ENCODE results near the gene LARP4B. TPM values are rescaled to one million over a fixed set of nuclear protein-coding genes. Genes with fewer than 3 reads are reported as not detected.

LARP4B gene
- total RNA-seq, 1 experiment from 2014 or later = 122 TPM

GRCh38 chr10:945778-946177 lies 14.3 kb upstream of the LARP4B start:
- no peak for ATAC-seq
- no TSS peak for BruUV-seq (replicated peaks)
- CTCF ChIA-PET = no interaction called here

More at GRCh38 chr10:945778-946177, 14.3 kb upstream of the LARP4B start:
- DNase-seq (ENCODE audit: low read depth, low spot score) = no peak
- Histone ChIP-seq H4K20me1 (ENCODE audit: insufficient read depth) (no peaks in the 10 kb centered on the region), H3K79me2 (ENCODE audit: insufficient read depth, low read length) (no peaks in the 10 kb centered on the region), H3K36me3 (ENCODE audit: control insufficient read depth in 1 of 2, insufficient read depth in 2 of 2, low read length in 2 of 2) (no peaks in the 10 kb centered on the region), H3K27me3 (ENCODE audit: insufficient read depth, low read length) (peaks cover 6% of the 10 kb centered on the region), H3K4me3 (replicated peaks in 1 of 2; ENCODE audit: low read depth in 1 of 2, low read length in 2 of 2) (no peak overlapping the region), H3K9ac (ENCODE audit: low read length) (no peak overlapping the region), H3K4me1 (ENCODE audit: control insufficient read depth in 1 of 2, insufficient read depth in 2 of 2, low read length in 2 of 2) (no peaks in the 10 kb centered on the region), H3K27ac (ENCODE audit: low read depth, low read length) (no peak overlapping the region), H3K9me2 (ENCODE audit: insufficient read depth) (no peaks in the 10 kb centered on the region), H3K4me2 (ENCODE audit: low read length) (no peak overlapping the region), H2AFZ (ENCODE audit: low read depth, low read length, poor library complexity, severe bottlenecking) (no peak overlapping the region), H3K9me3 (ENCODE audit: control insufficient read depth in 1 of 2, insufficient read depth in 1 of 2, low read depth in 1 of 2, low read length in 2 of 2) (no peaks in the 10 kb centered on the region)
- TF ChIP-seq SRF (IDR thresholded peaks at IDR 0.05; ENCODE audit: low read depth) = no peak
- no peak for TF ChIP-seq REST (IDR thresholded peaks at IDR 0.05; ENCODE audit: low read depth)
- no peak for TF ChIP-seq POLR2A (IDR thresholded peaks at IDR 0.05; ENCODE audit: borderline replicate concordance, extremely low read depth, insufficient read depth, insufficient read length)
- TF ChIP-seq EZH2phosphoT487 (IDR thresholded peaks at IDR 0.05; ENCODE audit: borderline replicate concordance) = no peak
- no peak for TF ChIP-seq SP1 (IDR thresholded peaks at IDR 0.05; ENCODE audit: low read depth)
- no peak for TF ChIP-seq CBX3 (IDR thresholded peaks at IDR 0.05; ENCODE audit: low read depth)
- no peak for TF ChIP-seq CEBPB (IDR thresholded peaks at IDR 0.05; ENCODE audit: low read depth)
- no peak for TF ChIP-seq CTCF (IDR thresholded peaks at IDR 0.05 in 2 of 3, conservative IDR thresholded peaks at IDR 0.05 in 1 of 3; ENCODE audit: borderline replicate concordance in 1 of 3, insufficient read depth in 1 of 3, low read depth in 2 of 3, low read length in 2 of 3)
- TF ChIP-seq FOSL1 (IDR thresholded peaks at IDR 0.05; ENCODE audit: low read depth) = no peak
- TF ChIP-seq ELF1 (IDR thresholded peaks at IDR 0.05; ENCODE audit: borderline replicate concordance, low read depth) = no peak
- TF ChIP-seq EZH2 (IDR thresholded peaks at IDR 0.05) = no peak
- TF ChIP-seq SIN3A (IDR thresholded peaks at IDR 0.05; ENCODE audit: low read depth) = no peak
- TF ChIP-seq YY1 (IDR thresholded peaks at IDR 0.05; ENCODE audit: extremely low read depth, insufficient replicate concordance, low read depth, low read length) = no peak
- TF ChIP-seq RAD21 (IDR thresholded peaks at IDR 0.05; ENCODE audit: low read depth) = no peak
- ChIA-PET RAD21 (ENCODE audit: low non-redundant PET in 1 of 2, low total read pairs in 2 of 2, uncharacterized antibody in 2 of 2, unreplicated experiment in 2 of 2) (no interaction called here), POLR2A (no interaction called here)
- intact Hi-C loops (cut with micrococcal nuclease) = no loop called here

Measured in HCT116 (cell line).